Nephron progenitor cell (in vitro differentiated cells): ENCODE measurements around the gene DISP3.

Source experiments
- DNase-seq: peaks from one replicate; pipeline ENCODE4 v3.0.0; 2021
- H3K27ac Mint-ChIP-seq: 2 replicates; pipeline ENCODE4 v1.8.0; 2021; ENCODE audit warnings: mild to moderate bottlenecking, moderate library complexity, mixed read lengths
- H3K27me3 Mint-ChIP-seq: 2 replicates; pipeline ENCODE4 v1.8.0; 2021; ENCODE audit warnings: mild to moderate bottlenecking, low read depth, mixed read lengths; ENCODE audit not compliant: poor library complexity
- H3K36me3 Mint-ChIP-seq: 2 replicates; pipeline ENCODE4 v1.8.0; 2021; ENCODE audit warnings: low read depth, mixed read lengths
- H3K4me1 Mint-ChIP-seq: 2 replicates; pipeline ENCODE4 v1.8.0; 2021; ENCODE audit warnings: mixed read lengths
- H3K4me3 Mint-ChIP-seq: 2 replicates; pipeline ENCODE4 v1.8.0; 2021; ENCODE audit warnings: mild to moderate bottlenecking, moderate library complexity, mixed read lengths
- H3K9me3 Mint-ChIP-seq: 2 replicates; pipeline ENCODE4 v1.8.0; 2021; ENCODE audit warnings: mild to moderate bottlenecking, moderate library complexity, mixed read lengths
- CTCF ChIP-seq: fragments of 200-600 bp; sonication (generic); IDR thresholded peaks from 2 replicates; pipeline ENCODE4 v1.5.0; 2021; ENCODE audit warnings: antibody characterized with exemption

DISP3 gene

GRCh38 chr1:11496551-11497080 is 17.7 kb downstream of the DISP3 start:
- H3K4me3 Mint-ChIP-seq = no peak overlapping the region
- peaks cover 7% of the 10 kb centered on the region for H3K36me3 Mint-ChIP-seq
- H3K27ac Mint-ChIP-seq = no peak overlapping the region
- no peak for DNase-seq
- no peak for TF ChIP-seq CTCF
- H3K9me3 Mint-ChIP-seq = peaks cover 4% of the 10 kb centered on the region
- H3K4me1 Mint-ChIP-seq = peaks cover 6% of the 10 kb centered on the region
- peaks cover 22% of the 10 kb centered on the region for H3K27me3 Mint-ChIP-seq

GRCh38 chr1:11498956-11499594 is 20.1 kb downstream of the DISP3 start:
- no peak for TF ChIP-seq CTCF
- no peak overlapping the region for H3K4me3 Mint-ChIP-seq
- H3K36me3 Mint-ChIP-seq = peaks cover 31% of the 10 kb centered on the region
- H3K27ac Mint-ChIP-seq = no peak overlapping the region
- DNase-seq = no peak
- H3K9me3 Mint-ChIP-seq = peaks cover 21% of the 10 kb centered on the region
- peaks cover 33% of the 10 kb centered on the region for H3K27me3 Mint-ChIP-seq
- peaks cover 6% of the 10 kb centered on the region for H3K4me1 Mint-ChIP-seq

GRCh38 chr1:11499601-11500331 is 20.8 kb downstream of the DISP3 start:
- Mint-ChIP-seq H3K27ac (no peak overlapping the region), H3K4me3 (no peak overlapping the region), H3K9me3 (peaks cover 28% of the 10 kb centered on the region), H3K4me1 (peaks cover 6% of the 10 kb centered on the region), H3K27me3 (peaks cover 33% of the 10 kb centered on the region), H3K36me3 (peaks cover 38% of the 10 kb centered on the region)
- TF ChIP-seq CTCF = no peak
- no peak for DNase-seq

GRCh38 chr1:11500881-11501280 is 21.9 kb downstream of the DISP3 start:
- H3K9me3 Mint-ChIP-seq = peaks cover 39% of the 10 kb centered on the region
- H3K36me3 Mint-ChIP-seq = peaks cover 49% of the 10 kb centered on the region
- no peak overlapping the region for H3K4me3 Mint-ChIP-seq
- peaks cover 33% of the 10 kb centered on the region for H3K27me3 Mint-ChIP-seq
- H3K27ac Mint-ChIP-seq = no peak overlapping the region
- DNase-seq = no peak
- TF ChIP-seq CTCF = no peak
- H3K4me1 Mint-ChIP-seq = peaks cover 6% of the 10 kb centered on the region

- Mint-ChIP-seq H3K9me3 (peaks cover 45% of the 10 kb centered on the region), H3K27me3 (peaks cover 33% of the 10 kb centered on the region), H3K4me1 (peaks cover 6% of the 10 kb centered on the region), H3K27ac (no peak overlapping the region), H3K36me3 (peaks cover 55% of the 10 kb centered on the region), H3K4me3 (no peak overlapping the region)
- no peak for DNase-seq
- no peak for TF ChIP-seq CTCF
Observed at GRCh38 chr1:11501491-11501897, 22.5 kb downstream of the DISP3 start.
